Stomach (tissue), 9 donors: ENCODE measurements around the gene CHD6. TPM values are rescaled to one million over a fixed set of nuclear protein-coding genes. Genes with fewer than 3 reads are reported as not detected.

Source experiments
- DNase-seq, 2 donors: peaks; one replicate each; pipeline versions ENCODE4 v3.0.0 to v3.0.0-alpha.2; 2013 to 2019
- H3K27ac ChIP-seq, 5 donors: fragments of 200-600 bp in 4 of 5; sonication (generic) in 4 of 5; one replicate each; pipeline ENCODE4 v1.5.1; 2013 to 2019; ENCODE audit warnings: mild to moderate bottlenecking in 1 of 5, moderate library complexity in 1 of 5
- H3K27me3 ChIP-seq, 3 donors: fragments of 200-600 bp; sonication (generic); one replicate each; pipeline ENCODE4 v1.5.1; 2017 to 2019; ENCODE audit warnings: mixed run types in 1 of 3
- H3K36me3 ChIP-seq, 4 donors: fragments of 200-600 bp; sonication (generic); 1 replicate in 3 of 4; 2 replicates in 1 of 4; pipeline ENCODE4 v1.5.1; 2016 to 2019
- H3K4me1 ChIP-seq, 4 donors: fragments of 200-600 bp; sonication (generic); one replicate each; pipeline ENCODE4 v1.5.1; 2016 to 2019
- H3K4me3 ChIP-seq, 4 donors: fragments of 200-600 bp; sonication (generic) in 3 of 4; one replicate each; pipeline ENCODE4 v1.5.1; 2016 to 2019; ENCODE audit warnings: mild to moderate bottlenecking in 1 of 4
- H3K9me3 ChIP-seq, 4 donors: fragments of 200-600 bp; sonication (generic); one replicate each; pipeline ENCODE4 v1.5.1; 2016 to 2019
- EP300 ChIP-seq: sonication (generic); formaldehyde crosslinking; IDR thresholded peaks from one replicate; pipeline ENCODE4 v1.6.1; 2017; ENCODE audit warnings: antibody characterized with exemption
- POLR2A ChIP-seq, 4 donors: fragments of 450-650 bp; IDR thresholded peaks; one replicate each; pipeline ENCODE4 v1.6.1; 2016; ENCODE audit warnings: antibody characterized with exemption in 4 of 4, control low read depth in 2 of 4, mild to moderate bottlenecking in 1 of 4, moderate library complexity in 1 of 4
- POLR2AphosphoS5 ChIP-seq, 3 donors: sonication (generic); formaldehyde crosslinking; IDR thresholded peaks; one replicate each; pipeline ENCODE4 v1.6.1; 2016; ENCODE audit warnings: antibody characterized with exemption in 3 of 3
- WGBS, 5 donors: extraction: QIAGEN DNeasy Blood & Tissue Kit in 3 of 5; methylation state at CpG; one replicate each; pipeline versions ENCODE4 v1.1.5 to v1.1.7; 2013 to 2018; 5-methylcytosine and 5-hydroxymethylcytosine counted together
- intact Hi-C: fragments of 100-400 bp; cut with DNase I; formaldehyde crosslinking; loops from one replicate; pipeline ENCODE4 v1.15.1; 2023; ENCODE audit warnings: low total_unique reads
- polyA plus RNA-seq, 3 donors: library from polyadenylated mRNA; stranded (reverse); fragments of 200-250 nt; gene quantifications; one replicate each; pipeline ENCODE4 v1.2.3, GENCODE V29; 2013
- total RNA-seq, 5 donors: library from RNA; depleted of rRNA; stranded (reverse); fragments of >200 nt; gene quantifications; one replicate each; pipeline versions ENCODE4 v1.1.0 to v1.2.3, GENCODE V29; 2014 to 2016
- TF ChIP-seq, protein P1 (sequence below), 7 experiments: fragments of 450-650 bp in 4 of 7; fragments of 200-600 bp in 3 of 7; sonication (generic) in 3 of 7; IDR thresholded peaks; one replicate each; pipeline ENCODE4 v1.5.1; 2016 to 2019; ENCODE audit warnings: antibody characterized with exemption in 7 of 7, control low read depth in 2 of 7, mild to moderate bottlenecking in 1 of 7
- donor health status: healthy with polysubstance abuse.
- donor health status: Bipolar disorder and iron deficiency.
- donor health status: healthy.

The CHD6 gene
- total and polyA plus RNA-seq, 8 donors: 4.4 to 84.6 (median 47.5) TPM

- H3K27me3 ChIP-seq: no peaks in the 10 kb centered on the region
- TF ChIP-seq POLR2A (IDR thresholded peaks at IDR 0.05): no peak
- TF ChIP-seq, protein P1, sequence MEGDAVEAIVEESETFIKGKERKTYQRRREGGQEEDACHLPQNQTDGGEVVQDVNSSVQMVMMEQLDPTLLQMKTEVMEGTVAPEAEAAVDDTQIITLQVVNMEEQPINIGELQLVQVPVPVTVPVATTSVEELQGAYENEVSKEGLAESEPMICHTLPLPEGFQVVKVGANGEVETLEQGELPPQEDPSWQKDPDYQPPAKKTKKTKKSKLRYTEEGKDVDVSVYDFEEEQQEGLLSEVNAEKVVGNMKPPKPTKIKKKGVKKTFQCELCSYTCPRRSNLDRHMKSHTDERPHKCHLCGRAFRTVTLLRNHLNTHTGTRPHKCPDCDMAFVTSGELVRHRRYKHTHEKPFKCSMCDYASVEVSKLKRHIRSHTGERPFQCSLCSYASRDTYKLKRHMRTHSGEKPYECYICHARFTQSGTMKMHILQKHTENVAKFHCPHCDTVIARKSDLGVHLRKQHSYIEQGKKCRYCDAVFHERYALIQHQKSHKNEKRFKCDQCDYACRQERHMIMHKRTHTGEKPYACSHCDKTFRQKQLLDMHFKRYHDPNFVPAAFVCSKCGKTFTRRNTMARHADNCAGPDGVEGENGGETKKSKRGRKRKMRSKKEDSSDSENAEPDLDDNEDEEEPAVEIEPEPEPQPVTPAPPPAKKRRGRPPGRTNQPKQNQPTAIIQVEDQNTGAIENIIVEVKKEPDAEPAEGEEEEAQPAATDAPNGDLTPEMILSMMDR (IDR thresholded peaks at IDR 0.05): no peak
- TF ChIP-seq POLR2AphosphoS5 (IDR thresholded peaks at IDR 0.05): no peak
- TF ChIP-seq EP300: no peak
- H3K36me3 ChIP-seq: peaks cover 33 to 97% (median 91%) of the 10 kb centered on the region in 4 donors
- H3K4me1 ChIP-seq: peaks cover 0 to 24% (median 0%) of the 10 kb centered on the region in 4 donors
- intact Hi-C loops: no loop called here
- no peak for DNase-seq
- 80 to 100% (median 94%) methylated on average over 3 of the region's 3 CpGs for whole genome bisulfite sequencing, 5 donors
- H3K27ac ChIP-seq: no peak overlapping the region
- H3K4me3 ChIP-seq: no peak overlapping the region
- H3K9me3 ChIP-seq: no peaks in the 10 kb centered on the region
Measured at GRCh38 chr20:41424011-41424410, 194.2 kb downstream of the CHD6 start.

- DNase-seq: no peak
- H3K36me3 ChIP-seq: peaks cover 39 to 99% (median 91%) of the 10 kb centered on the region in 4 donors
- no peak overlapping the region for H3K4me3 ChIP-seq
- TF ChIP-seq POLR2A (IDR thresholded peaks at IDR 0.05): no peak
- TF ChIP-seq EP300: no peak
- no peak for TF ChIP-seq POLR2AphosphoS5 (IDR thresholded peaks at IDR 0.05)
- TF ChIP-seq, protein P1 (IDR thresholded peaks at IDR 0.05): no peak
- 66 to 80% (median 71%) methylated on average over 2 of the region's 2 CpGs for WGBS, 5 donors
- H3K4me1 ChIP-seq: peaks cover 0 to 18% (median 0%) of the 10 kb centered on the region in 4 donors
- no peak overlapping the region for H3K27ac ChIP-seq
- no peaks in the 10 kb centered on the region for H3K9me3 ChIP-seq
- H3K27me3 ChIP-seq: no peaks in the 10 kb centered on the region
- intact Hi-C loops: no loop called here
Measured at GRCh38 chr20:41422953-41423352, 195.2 kb downstream of the CHD6 start.

DNA sequence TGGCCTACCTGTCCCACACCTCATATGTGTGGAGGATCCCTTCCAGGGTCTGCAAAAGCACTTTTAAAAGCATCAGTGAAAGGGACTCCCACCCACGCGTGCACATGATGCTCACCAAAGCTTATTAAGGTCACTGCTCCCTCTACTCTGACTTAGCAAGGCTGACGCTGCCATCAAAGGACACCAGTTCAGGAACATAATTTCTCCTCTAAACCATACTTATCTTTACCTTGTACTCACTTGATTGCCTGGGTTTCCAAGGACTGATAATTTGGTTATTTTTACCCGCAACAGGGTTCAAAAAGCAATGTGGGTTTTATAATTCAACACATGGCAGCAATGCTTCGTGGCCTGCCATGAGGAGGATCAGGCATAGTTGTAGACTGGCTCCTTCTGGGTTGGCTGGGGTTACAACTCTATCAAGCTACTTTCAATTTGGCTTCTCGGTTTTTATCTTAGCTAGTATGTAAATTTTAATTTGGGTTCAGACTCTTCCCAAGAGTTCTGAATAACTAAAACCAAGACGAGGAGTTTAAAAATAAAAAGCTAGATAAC, 199.4 kb downstream of the CHD6 start:
- no peaks in the 10 kb centered on the region for H3K27me3 ChIP-seq
- TF ChIP-seq POLR2A (IDR thresholded peaks at IDR 0.05): no peak
- no peak for TF ChIP-seq POLR2AphosphoS5 (IDR thresholded peaks at IDR 0.05)
- TF ChIP-seq, protein P1 (IDR thresholded peaks at IDR 0.05): no peak
- no peak for TF ChIP-seq EP300
- intact Hi-C loops: no loop called here
- H3K36me3 ChIP-seq: peaks cover 68 to 99% (median 96%) of the 10 kb centered on the region in 4 donors
- no peak overlapping the region for H3K4me3 ChIP-seq
- H3K9me3 ChIP-seq: no peaks in the 10 kb centered on the region
- no peak overlapping the region for H3K27ac ChIP-seq
- 85 to 90% (median 86%) methylated on average over 7 of the region's 7 CpGs for WGBS, 5 donors
- no peak for DNase-seq
- H3K4me1 ChIP-seq: no peaks in the 10 kb centered on the region

DNA sequence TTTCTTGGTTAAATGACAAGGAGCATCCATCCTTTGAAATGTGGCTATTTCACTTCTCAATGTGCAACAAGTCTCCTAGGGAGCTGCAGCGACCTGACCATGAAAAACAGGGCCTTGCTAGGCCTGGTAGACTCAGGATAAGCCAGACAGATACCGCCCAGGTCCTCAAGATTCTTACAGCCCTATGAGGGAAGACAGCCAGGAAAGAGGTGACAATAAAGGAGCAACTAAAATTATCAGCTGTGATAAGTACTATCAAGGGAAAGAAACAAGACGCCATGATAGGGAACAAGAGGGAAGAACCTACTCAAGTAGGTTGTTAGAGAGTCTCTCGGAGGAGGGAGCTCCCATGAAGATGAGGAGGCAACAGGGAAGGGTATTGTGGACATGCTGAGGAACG, 200.1 kb downstream of the CHD6 start:
- Histone ChIP-seq H3K36me3 (peaks cover 73 to 99% (median 96%) of the 10 kb centered on the region in 4 donors), H3K4me3 (no peak overlapping the region), H3K9me3 (no peaks in the 10 kb centered on the region), H3K4me1 (no peaks in the 10 kb centered on the region), H3K27ac (no peak overlapping the region), H3K27me3 (no peaks in the 10 kb centered on the region)
- no peak for DNase-seq
- intact Hi-C loops: no loop called here
- TF ChIP-seq EP300 (no peak), POLR2A (IDR thresholded peaks at IDR 0.05) (no peak), POLR2AphosphoS5 (IDR thresholded peaks at IDR 0.05) (no peak)
- TF ChIP-seq, protein P1 (IDR thresholded peaks at IDR 0.05): no peak
- 79 to 88% (median 85%) methylated on average over 5 of the region's 5 CpGs for WGBS, 5 donors
